Measurements from ENCODE around the gene EIF3B.
A peak's percentile ranks its signal among the peaks of the same experiment; 100 is the strongest.
"Not testable (repeated sequence)": the region's sequence is repeated elsewhere in the genome, so short reads cannot be mapped to it uniquely, and the experiment has no call there.

The EIF3B gene

GRCh38 chr7:2354186-2354938 is at the start of gene EIF3B:
EIF3B (plus strand) TSS chr7:2354827; CDS start chr7:2354922, 95 bp downstream.
- peak; percentile 97 for DNase-seq (ENCODE audit: low read depth)

- not testable (repeated sequence) for DNase-seq (ENCODE audit: low read depth)
These were observed 49.4 kb upstream of the EIF3B start for GRCh38 chr7:2305258-2305657.

- no peak for DNase-seq (ENCODE audit: low read depth)
These were observed 47.9 kb upstream of the EIF3B start for GRCh38 chr7:2306688-2307087.

GRCh38 chr7:2307690-2308107 is 46.9 kb upstream of the EIF3B start:
- DNase-seq (ENCODE audit: low read depth), result peak; percentile 14

GRCh38 chr7:2309889-2310331 is 44.7 kb upstream of the EIF3B start:
- DNase-seq (ENCODE audit: low read depth), result peak; percentile 100

GRCh38 chr7:2312267-2312929 is 42.2 kb upstream of the EIF3B start:
- DNase-seq (ENCODE audit: low read depth), result no peak

- DNase-seq (ENCODE audit: low read depth), result peak; percentile 55
These were observed 41.0 kb upstream of the EIF3B start for GRCh38 chr7:2313450-2314208.

GRCh38 chr7:2314209-2314955 is 40.2 kb upstream of the EIF3B start, which contains the start of gene SNX8:
SNX8 (minus strand) TSS chr7:2314441; CDS start chr7:2314421, 20 bp downstream.
- DNase-seq (ENCODE audit: low read depth), result peak; percentile 92

GRCh38 chr7:2314956-2315530 is 39.6 kb upstream of the EIF3B start:
- not testable (repeated sequence) for DNase-seq (ENCODE audit: low read depth)

GRCh38 chr7:2315787-2316186 is 38.8 kb upstream of the EIF3B start:
- DNase-seq (ENCODE audit: low read depth), result no peak

GRCh38 chr7:2316578-2316977 is 38.0 kb upstream of the EIF3B start:
- DNase-seq (ENCODE audit: low read depth), result no peak

- DNase-seq (ENCODE audit: low read depth), result no peak
These were observed 36.9 kb upstream of the EIF3B start for GRCh38 chr7:2317556-2318293.

GRCh38 chr7:2321020-2321419 is 33.6 kb upstream of the EIF3B start:
- DNase-seq (ENCODE audit: low read depth), result peak; percentile 39

- no peak for DNase-seq (ENCODE audit: low read depth)
These were observed 29.5 kb upstream of the EIF3B start for GRCh38 chr7:2325162-2325561.

GRCh38 chr7:2326951-2327350 is 27.7 kb upstream of the EIF3B start:
- no peak for DNase-seq (ENCODE audit: low read depth)

- no peak for DNase-seq (ENCODE audit: low read depth)
These were observed 24.1 kb upstream of the EIF3B start for GRCh38 chr7:2330493-2330892.

- DNase-seq (ENCODE audit: low read depth), result no peak
These were observed 22.9 kb upstream of the EIF3B start for GRCh38 chr7:2331707-2332106.

GRCh38 chr7:2332606-2333231 is 21.9 kb upstream of the EIF3B start:
- not testable (repeated sequence) for DNase-seq (ENCODE audit: low read depth)

- DNase-seq (ENCODE audit: low read depth), result no peak
These were observed 17.9 kb upstream of the EIF3B start for GRCh38 chr7:2336626-2337299.

Measured in ELR (cell line).